C4-2B (cell line): ENCODE data around the gene MEGF10.

Experiments
- ZFX ChIP-seq: fragments of 450-650 bp; IDR thresholded peaks from 2 replicates; pipeline ENCODE4 v1.6.1; 2017
- TF ChIP-seq, protein P1 (sequence below): fragments of 450-650 bp; conservative IDR thresholded peaks from 2 replicates; pipeline ENCODE4 v1.5.1; 2017; ENCODE audit warnings: mild to moderate bottlenecking

DNA sequence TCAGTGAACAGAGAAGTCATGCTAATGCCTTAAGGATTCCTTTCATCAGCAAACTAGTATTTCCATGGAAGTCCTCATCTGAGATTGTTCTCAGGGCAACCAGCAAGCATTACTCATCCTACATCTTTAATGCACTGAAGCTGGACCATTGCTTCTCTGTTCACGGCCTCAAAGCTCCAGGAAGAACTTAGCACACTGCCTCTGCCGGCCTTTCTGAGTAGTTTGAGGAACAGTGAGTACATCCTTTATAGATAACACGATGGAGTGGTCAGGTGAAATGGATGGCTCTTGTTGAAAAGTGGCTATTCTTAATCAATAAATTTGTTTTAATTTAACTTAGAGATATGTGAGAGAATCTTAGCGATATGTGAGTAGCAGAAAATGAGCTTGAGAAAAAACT lies 35.8 kb downstream of the MEGF10 start:
- TF ChIP-seq, protein P1, sequence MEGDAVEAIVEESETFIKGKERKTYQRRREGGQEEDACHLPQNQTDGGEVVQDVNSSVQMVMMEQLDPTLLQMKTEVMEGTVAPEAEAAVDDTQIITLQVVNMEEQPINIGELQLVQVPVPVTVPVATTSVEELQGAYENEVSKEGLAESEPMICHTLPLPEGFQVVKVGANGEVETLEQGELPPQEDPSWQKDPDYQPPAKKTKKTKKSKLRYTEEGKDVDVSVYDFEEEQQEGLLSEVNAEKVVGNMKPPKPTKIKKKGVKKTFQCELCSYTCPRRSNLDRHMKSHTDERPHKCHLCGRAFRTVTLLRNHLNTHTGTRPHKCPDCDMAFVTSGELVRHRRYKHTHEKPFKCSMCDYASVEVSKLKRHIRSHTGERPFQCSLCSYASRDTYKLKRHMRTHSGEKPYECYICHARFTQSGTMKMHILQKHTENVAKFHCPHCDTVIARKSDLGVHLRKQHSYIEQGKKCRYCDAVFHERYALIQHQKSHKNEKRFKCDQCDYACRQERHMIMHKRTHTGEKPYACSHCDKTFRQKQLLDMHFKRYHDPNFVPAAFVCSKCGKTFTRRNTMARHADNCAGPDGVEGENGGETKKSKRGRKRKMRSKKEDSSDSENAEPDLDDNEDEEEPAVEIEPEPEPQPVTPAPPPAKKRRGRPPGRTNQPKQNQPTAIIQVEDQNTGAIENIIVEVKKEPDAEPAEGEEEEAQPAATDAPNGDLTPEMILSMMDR = peak; percentile 32; the same call in 1 of the 2 replicates
- no peak for TF ChIP-seq ZFX
